Stimulated activated CD8-positive, alpha-beta memory T cell treated with anti-CD3 and anti-CD28 coated beads, Interleukin-4, amount 100 ng/mL, for 48 hours (primary cell): ENCODE data around the gene TOP1.
"Not testable (repeated sequence)": the region's sequence is repeated elsewhere in the genome, so short reads cannot be mapped to it uniquely, and the experiment has no call there.

Experiments used
- DNase-seq: peaks from one replicate; pipeline ENCODE4 v3.0.0-alpha.2; 2020

The TOP1 gene

GRCh38 chr20:41028359-41029149 lies at the start of gene TOP1:
Gene TOP1, plus strand, starts transcription at chr20:41028822. Its CDS starts 246 bp downstream, at chr20:41029068.
- peak; percentile 100 for DNase-seq

- no peak for DNase-seq
These were observed 49.4 kb upstream of the TOP1 start for GRCh38 chr20:40979247-40979646.

- DNase-seq: no peak
These were observed 48.4 kb upstream of the TOP1 start for GRCh38 chr20:40980106-40980827.

- DNase-seq: no peak
These were observed 47.8 kb upstream of the TOP1 start for GRCh38 chr20:40980828-40981310.

GRCh38 chr20:40982415-40983145 lies 46.0 kb upstream of the TOP1 start:
- DNase-seq: no peak

- no peak for DNase-seq
These were observed 44.7 kb upstream of the TOP1 start for GRCh38 chr20:40983898-40984297.

GRCh38 chr20:40984496-40984895 lies 44.1 kb upstream of the TOP1 start:
- no peak for DNase-seq

- DNase-seq: no peak
These were observed 41.8 kb upstream of the TOP1 start for GRCh38 chr20:40986774-40987173.

GRCh38 chr20:40990542-40991120 lies 38.0 kb upstream of the TOP1 start:
- DNase-seq: peak; percentile 80

GRCh38 chr20:40991181-40991889 lies 37.3 kb upstream of the TOP1 start:
- no peak for DNase-seq

- DNase-seq: no peak
These were observed 36.1 kb upstream of the TOP1 start for GRCh38 chr20:40992349-40993113.

GRCh38 chr20:40993794-40994540 lies 34.7 kb upstream of the TOP1 start:
- DNase-seq: no peak

GRCh38 chr20:40996326-40996725 lies 32.3 kb upstream of the TOP1 start:
- no peak for DNase-seq

GRCh38 chr20:40997116-40997515 lies 31.5 kb upstream of the TOP1 start:
- DNase-seq: no peak

GRCh38 chr20:40999841-41000240 lies 28.8 kb upstream of the TOP1 start:
- DNase-seq: no peak

- no peak for DNase-seq
These were observed 28.0 kb upstream of the TOP1 start for GRCh38 chr20:41000628-41001027.

GRCh38 chr20:41001497-41001896 lies 27.1 kb upstream of the TOP1 start:
- DNase-seq: no peak

- DNase-seq: no peak
These were observed 25.8 kb upstream of the TOP1 start for GRCh38 chr20:41002842-41003142.

- peak; percentile 80 for DNase-seq
These were observed 25.3 kb upstream of the TOP1 start for GRCh38 chr20:41003143-41003935.

GRCh38 chr20:41003936-41004294 lies 24.7 kb upstream of the TOP1 start:
- DNase-seq: not testable (repeated sequence)
